ACC112 (cell line): Measurements from ENCODE around the gene DUSP16.
A peak's percentile ranks its signal among the peaks of the same experiment; 100 is the strongest.
"Not testable (repeated sequence)": the region's sequence is repeated elsewhere in the genome, so short reads cannot be mapped to it uniquely, and the experiment has no call there.

ENCODE experiments used
- H2AFZ ChIP-seq: fragments of 200-600 bp; sonication (generic); one replicate; pipeline ENCODE4 v1.6.0; 2017; ENCODE audit warnings: antibody characterized with exemption, low read length; ENCODE audit not compliant: unreplicated experiment
- H3K27ac ChIP-seq: fragments of 200-600 bp; sonication (generic); 2 replicates; pipeline ENCODE4 v1.5.1; 2014; ENCODE audit warnings: low read depth, mild to moderate bottlenecking, antibody characterized with exemption, low read length, moderate library complexity
- H3K27me3 ChIP-seq: fragments of 200-600 bp; sonication (generic); 2 replicates; pipeline ENCODE4 v1.6.1; 2014; ENCODE audit warnings: mild to moderate bottlenecking, antibody characterized with exemption, low read length, moderate library complexity, mixed read lengths; ENCODE audit not compliant: insufficient read depth
- H3K36me3 ChIP-seq: fragments of 200-600 bp; sonication (generic); 2 replicates; pipeline ENCODE4 v1.6.1; 2016; ENCODE audit warnings: mild to moderate bottlenecking, antibody characterized with exemption, low read length, moderate library complexity, mixed read lengths; ENCODE audit not compliant: insufficient read depth
- H3K4me1 ChIP-seq: fragments of 200-600 bp; sonication (generic); one replicate; pipeline ENCODE4 v1.6.1; 2016; ENCODE audit warnings: low read length, mixed read lengths; ENCODE audit not compliant: insufficient read depth, unreplicated experiment, control insufficient read depth
- H3K4me3 ChIP-seq: fragments of 200-600 bp; sonication (generic); 2 replicates; pipeline ENCODE4 v1.5.1; 2014; ENCODE audit warnings: mild to moderate bottlenecking, low read depth, low read length
- H3K79me2 ChIP-seq: fragments of 200-600 bp; sonication (generic); one replicate; pipeline ENCODE4 v1.6.0; 2016; ENCODE audit warnings: low read length; ENCODE audit not compliant: control insufficient read depth, unreplicated experiment, insufficient read depth

The DUSP16 gene

GRCh38 chr12:12583510-12584178 is 21.0 kb upstream of the DUSP16 start:
- no peak overlapping the region for H3K4me3 ChIP-seq
- H3K4me1 ChIP-seq = peaks cover 10% of the 10 kb centered on the region
- no peaks in the 10 kb centered on the region for H3K36me3 ChIP-seq
- H3K27me3 ChIP-seq = no peaks in the 10 kb centered on the region
- H3K79me2 ChIP-seq = no peaks in the 10 kb centered on the region
- H3K27ac ChIP-seq = no peak overlapping the region
- H2AFZ ChIP-seq = no peak overlapping the region

- no peaks in the 10 kb centered on the region for H3K27me3 ChIP-seq
- peaks cover 10% of the 10 kb centered on the region for H3K4me1 ChIP-seq
- no peaks in the 10 kb centered on the region for H3K36me3 ChIP-seq
- H3K4me3 ChIP-seq = no peak overlapping the region
- no peak overlapping the region for H2AFZ ChIP-seq
- no peak overlapping the region for H3K27ac ChIP-seq
- H3K79me2 ChIP-seq = no peaks in the 10 kb centered on the region
Measured at GRCh38 chr12:12582895-12583303, 20.2 kb upstream of the DUSP16 start.

GRCh38 chr12:12582193-12582881 is 19.7 kb upstream of the DUSP16 start:
- H3K27ac ChIP-seq = no peak overlapping the region

GRCh38 chr12:12580716-12581115 is 18.1 kb upstream of the DUSP16 start:
- H3K4me3 ChIP-seq, H3K4me1 ChIP-seq, H3K27me3 ChIP-seq, H3K27ac ChIP-seq, H3K79me2 ChIP-seq, H2AFZ ChIP-seq, H3K36me3 ChIP-seq: not testable (repeated sequence)

More at GRCh38 chr12:12582193-12582881, 19.7 kb upstream of the DUSP16 start:
- H3K79me2 ChIP-seq = no peaks in the 10 kb centered on the region
- no peak overlapping the region for H2AFZ ChIP-seq
- no peak overlapping the region for H3K4me3 ChIP-seq
- H3K27me3 ChIP-seq = no peaks in the 10 kb centered on the region
- peaks cover 10% of the 10 kb centered on the region for H3K4me1 ChIP-seq
- no peaks in the 10 kb centered on the region for H3K36me3 ChIP-seq

- no peaks in the 10 kb centered on the region for H3K36me3 ChIP-seq
- no peaks in the 10 kb centered on the region for H3K4me1 ChIP-seq
- no peaks in the 10 kb centered on the region for H3K27me3 ChIP-seq
- H2AFZ ChIP-seq = no peak overlapping the region
- H3K27ac ChIP-seq = no peak overlapping the region
- H3K4me3 ChIP-seq = no peak overlapping the region
- H3K79me2 ChIP-seq = no peaks in the 10 kb centered on the region
Measured at GRCh38 chr12:12577786-12578185, 15.1 kb upstream of the DUSP16 start.

- Histone ChIP-seq H3K36me3 (no peaks in the 10 kb centered on the region), H3K27me3 (no peaks in the 10 kb centered on the region), H3K79me2 (no peaks in the 10 kb centered on the region), H3K27ac (no peak overlapping the region), H2AFZ (no peak overlapping the region), H3K4me3 (no peak overlapping the region), H3K4me1 (no peaks in the 10 kb centered on the region)
Measured at GRCh38 chr12:12572659-12573058, 10.0 kb upstream of the DUSP16 start.

GRCh38 chr12:12565971-12566370 is 3.3 kb upstream of the DUSP16 start:
- not testable (repeated sequence) for H3K27me3 ChIP-seq, H3K27ac ChIP-seq, H3K79me2 ChIP-seq, H2AFZ ChIP-seq, H3K4me1 ChIP-seq, H3K4me3 ChIP-seq, H3K36me3 ChIP-seq

- H3K27ac ChIP-seq = no peak overlapping the region
- H3K4me3 ChIP-seq = no peak overlapping the region
- no peaks in the 10 kb centered on the region for H3K27me3 ChIP-seq
- no peaks in the 10 kb centered on the region for H3K36me3 ChIP-seq
- H3K79me2 ChIP-seq = peaks cover 5% of the 10 kb centered on the region
- no peak overlapping the region for H2AFZ ChIP-seq
- peaks cover 11% of the 10 kb centered on the region for H3K4me1 ChIP-seq
Measured at GRCh38 chr12:12564911-12565310, 2.2 kb upstream of the DUSP16 start.

- no peaks in the 10 kb centered on the region for H3K27me3 ChIP-seq
- no peaks in the 10 kb centered on the region for H3K36me3 ChIP-seq
- H2AFZ ChIP-seq = peak overlapping the region; percentile 63
- H3K27ac ChIP-seq = peak overlapping the region; percentile 55; the same call in 1 of the 2 replicates
- H3K4me1 ChIP-seq = peaks cover 11% of the 10 kb centered on the region
- peak overlapping the region; percentile 82 for H3K4me3 ChIP-seq
- peaks cover 5% of the 10 kb centered on the region for H3K79me2 ChIP-seq
Measured at GRCh38 chr12:12563290-12563928, 746 bp upstream of the DUSP16 start.

GRCh38 chr12:12562016-12562483 is 613 bp downstream of the DUSP16 start:
- Histone ChIP-seq H3K4me1 (peaks cover 11% of the 10 kb centered on the region), H3K27me3 (no peaks in the 10 kb centered on the region), H2AFZ (peak overlapping the region; percentile 76), H3K4me3 (peak overlapping the region; percentile 82), H3K79me2 (peaks cover 5% of the 10 kb centered on the region), H3K36me3 (no peaks in the 10 kb centered on the region), H3K27ac (peak overlapping the region; percentile 74)
